IPS-11a (cell line): ENCODE results near the gene PRAMEF13.
"Not testable (repeated sequence)": the region's sequence is repeated elsewhere in the genome, so short reads cannot be mapped to it uniquely, and the experiment has no call there.

Experiments used
- H3K4me3 ChIP-seq: one replicate; pipeline ENCODE4 v1.5.1; 2013; ENCODE audit warnings: low read depth, low read length, control low read depth

PRAMEF13 gene

GRCh38 chr1:13201309-13201708, at the start of gene PRAMEF13:
Gene PRAMEF13 (minus strand): TSS chr1:13201409. CDS start chr1:13199589, 1,820 bp downstream.
- H3K4me3 ChIP-seq, result not testable (repeated sequence)

GRCh38 chr1:13247122-13247521, 45.9 kb upstream of the PRAMEF13 start:
- H3K4me3 ChIP-seq, result not testable (repeated sequence)

- not testable (repeated sequence) for H3K4me3 ChIP-seq
These were observed 45.3 kb upstream of the PRAMEF13 start for GRCh38 chr1:13246554-13246871.

- H3K4me3 ChIP-seq, result not testable (repeated sequence)
These were observed 44.8 kb upstream of the PRAMEF13 start for GRCh38 chr1:13245841-13246553.

- not testable (repeated sequence) for H3K4me3 ChIP-seq
These were observed 42.5 kb upstream of the PRAMEF13 start for GRCh38 chr1:13243536-13244263.

- H3K4me3 ChIP-seq, result not testable (repeated sequence)
These were observed 38.4 kb upstream of the PRAMEF13 start for GRCh38 chr1:13239633-13240032.

- H3K4me3 ChIP-seq, result not testable (repeated sequence)
These were observed 36.4 kb upstream of the PRAMEF13 start for GRCh38 chr1:13237572-13237971.

GRCh38 chr1:13234057-13234456, 32.8 kb upstream of the PRAMEF13 start:
- H3K4me3 ChIP-seq, result not testable (repeated sequence)

GRCh38 chr1:13232056-13232455, 30.8 kb upstream of the PRAMEF13 start:
- not testable (repeated sequence) for H3K4me3 ChIP-seq

GRCh38 chr1:13231061-13231750, 30.0 kb upstream of the PRAMEF13 start:
- H3K4me3 ChIP-seq, result not testable (repeated sequence)

- H3K4me3 ChIP-seq, result not testable (repeated sequence)
These were observed 29.4 kb upstream of the PRAMEF13 start for GRCh38 chr1:13230601-13231000.

GRCh38 chr1:13230096-13230495, 28.9 kb upstream of the PRAMEF13 start:
- H3K4me3 ChIP-seq, result not testable (repeated sequence)

GRCh38 chr1:13228343-13228781, 27.2 kb upstream of the PRAMEF13 start:
- H3K4me3 ChIP-seq, result no peak overlapping the region

GRCh38 chr1:13227271-13228055, 26.3 kb upstream of the PRAMEF13 start:
- not testable (repeated sequence) for H3K4me3 ChIP-seq

GRCh38 chr1:13225675-13226204, 24.5 kb upstream of the PRAMEF13 start, which contains the start of gene PRAMEF18:
Gene PRAMEF18 (minus strand): TSS chr1:13226154. CDS start chr1:13226106, 48 bp downstream.
- not testable (repeated sequence) for H3K4me3 ChIP-seq

- no peak overlapping the region for H3K4me3 ChIP-seq
These were observed 23.4 kb upstream of the PRAMEF13 start for GRCh38 chr1:13224480-13225060.

- H3K4me3 ChIP-seq, result not testable (repeated sequence)
These were observed 21.6 kb upstream of the PRAMEF13 start for GRCh38 chr1:13222788-13223187.

- not testable (repeated sequence) for H3K4me3 ChIP-seq
These were observed 18.0 kb upstream of the PRAMEF13 start for GRCh38 chr1:13219203-13219602.

- H3K4me3 ChIP-seq, result not testable (repeated sequence)
These were observed 15.4 kb upstream of the PRAMEF13 start for GRCh38 chr1:13216619-13217018.

- not testable (repeated sequence) for H3K4me3 ChIP-seq
These were observed 7.5 kb upstream of the PRAMEF13 start for GRCh38 chr1:13208712-13209111.
